GM19239 (cell line): ENCODE data around the gene SLC30A3.

Source experiments
- DNase-seq: peaks from one replicate; pipeline ENCODE4 v3.0.0; 2011; ENCODE audit warnings: low spot score; ENCODE audit not compliant: insufficient read length
- FAIRE-seq: peaks from 2 replicates; lab custom pipeline; 2011; peaks lifted over from hg19 to GRCh38; lab: Jason Lieb, UNC

The SLC30A3 gene

GRCh38 chr2:27211241-27211942 is 51.5 kb downstream of the SLC30A3 start:
- FAIRE-seq (no peak), DNase-seq (no peak)

GRCh38 chr2:27209621-27210401 is 53.0 kb downstream of the SLC30A3 start:
- FAIRE-seq (no peak), DNase-seq (no peak)

- DNase-seq: no peak
- no peak for FAIRE-seq
Observed at GRCh38 chr2:27208486-27209050, 54.3 kb downstream of the SLC30A3 start.

- FAIRE-seq (no peak), DNase-seq (no peak)
Observed at GRCh38 chr2:27206346-27206745, 56.5 kb downstream of the SLC30A3 start.

GRCh38 chr2:27205206-27205605 is 57.6 kb downstream of the SLC30A3 start:
- no peak for FAIRE-seq
- DNase-seq: no peak

- DNase-seq: no peak
- no peak for FAIRE-seq
Observed at GRCh38 chr2:27204566-27204965, 58.3 kb downstream of the SLC30A3 start.

GRCh38 chr2:27203741-27204140 is 59.1 kb downstream of the SLC30A3 start:
- DNase-seq: no peak
- FAIRE-seq: no peak
